Activated naive CD8-positive, alpha-beta T cell treated with anti-CD3 and anti-CD28 coated beads, Interleukin-2, amount 10 ng/mL, durations not matched to agents 7 days and 5 days (primary cell): Measurements from ENCODE around the gene ARL16. TPM values are rescaled to one million over a fixed set of nuclear protein-coding genes. Genes with fewer than 3 reads are reported as not detected.

Experiments
- ATAC-seq: fragments of 150-1000 bp; cut with Tn5 transposase; one replicate; pipeline ENCODE4 v1.10.0; 2021; ENCODE audit warnings: low read depth, moderate library complexity
- POLR2A ChIA-PET: fragments of 350-600 bp; sonication (Branson Sonifier 250); formaldehyde crosslinking; loops from one replicate; lab custom pipeline; 2021; ENCODE audit warnings: antibody characterized with exemption; lab: Charles Lee
- DNase-seq: peaks from one replicate; pipeline ENCODE4 v3.0.0; 2021
- H3K27ac Mint-ChIP-seq: one replicate; pipeline ENCODE4 v1.8.0; 2022; ENCODE audit warnings: mild to moderate bottlenecking, mixed read lengths
- H3K27me3 Mint-ChIP-seq: one replicate; pipeline ENCODE4 v1.8.0; 2022; ENCODE audit warnings: mild to moderate bottlenecking, moderate library complexity, mixed read lengths
- H3K36me3 Mint-ChIP-seq: one replicate; pipeline ENCODE4 v1.8.0; 2021; ENCODE audit warnings: mild to moderate bottlenecking, mixed read lengths
- H3K4me1 Mint-ChIP-seq: one replicate; pipeline ENCODE4 v1.8.0; 2021; ENCODE audit warnings: mixed read lengths
- H3K4me3 Mint-ChIP-seq: one replicate; pipeline ENCODE4 v1.8.0; 2022; ENCODE audit warnings: mild to moderate bottlenecking, moderate library complexity, mixed read lengths
- H3K9me3 Mint-ChIP-seq: one replicate; pipeline ENCODE4 v1.8.0; 2021; ENCODE audit warnings: mixed read lengths
- total RNA-seq, 2 experiments: library from RNA; stranded (reverse); gene quantifications; one replicate each; pipeline ENCODE4 v1.2.3, GENCODE V29; 2021

ARL16 gene
- total RNA-seq, 2 experiments from 2014 or later: 17.7 to 19.0 TPM

DNA sequence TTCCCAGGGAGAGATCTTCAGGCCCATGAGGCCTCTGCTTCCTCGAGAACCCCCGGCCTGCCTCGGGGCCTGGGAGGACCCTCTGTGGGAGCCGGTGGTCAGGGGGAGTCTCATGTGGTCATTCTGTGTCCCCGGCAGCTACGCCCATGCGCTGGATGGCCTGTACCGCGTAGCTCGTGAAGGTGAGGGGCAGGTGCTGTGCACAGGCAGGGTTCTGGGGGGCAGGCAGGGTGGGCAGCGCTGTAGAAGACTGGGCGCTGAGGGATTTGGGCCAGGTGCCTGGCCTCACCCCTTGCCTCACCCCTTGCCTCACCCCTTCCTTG, 33.0 kb upstream of the ARL16 start:
- H3K27me3 Mint-ChIP-seq: no peaks in the 10 kb centered on the region

DNA sequence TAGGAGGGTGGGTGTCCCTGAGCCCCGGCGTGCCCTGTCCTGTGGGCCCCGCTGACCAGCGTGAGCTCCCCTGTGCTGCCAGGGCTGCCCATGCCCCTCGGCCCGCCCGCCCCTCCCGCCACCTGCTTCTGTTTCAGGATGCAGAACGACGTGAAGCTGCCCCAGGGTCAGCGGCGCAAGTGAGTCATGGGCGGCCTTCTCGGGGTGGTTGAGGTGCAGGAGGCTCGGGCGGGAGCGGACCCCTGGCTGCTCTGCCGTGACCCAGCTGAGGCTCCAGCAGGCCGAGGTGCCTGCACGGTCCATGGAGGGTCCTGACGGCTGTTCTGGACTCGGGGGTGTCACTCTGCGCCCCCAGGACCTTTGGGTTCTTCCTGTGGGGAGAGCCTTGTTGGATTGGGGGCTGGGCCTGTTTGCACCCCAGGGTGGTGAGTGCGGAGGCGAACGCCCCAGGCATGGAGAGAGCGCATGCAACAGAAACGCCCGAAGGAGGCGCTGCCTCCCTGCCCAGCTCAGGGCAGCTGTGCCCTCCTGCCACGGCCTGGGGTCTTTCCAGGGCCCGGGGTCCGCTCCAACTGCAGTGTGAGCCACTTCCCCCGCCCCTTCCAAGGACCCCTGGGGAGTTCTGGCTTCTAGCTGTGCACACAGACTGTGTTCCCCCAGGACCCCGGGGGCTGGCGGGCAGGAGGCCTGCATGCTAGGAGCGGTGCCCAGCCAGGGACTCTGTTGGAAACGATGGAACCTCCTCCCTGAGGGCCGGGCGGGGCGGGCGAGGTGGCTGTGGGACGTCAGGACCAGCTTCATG, 32.5 kb upstream of the ARL16 start:
- POLR2A ChIA-PET: no interaction called here

More for the DNA sequence above, 33.0 kb upstream of the ARL16 start:
- ATAC-seq (no peak), DNase-seq (no peak)
- H3K27ac Mint-ChIP-seq: no peak overlapping the region
- H3K4me1 Mint-ChIP-seq: peaks cover 7% of the 10 kb centered on the region
- POLR2A ChIA-PET: no interaction called here
- H3K36me3 Mint-ChIP-seq: peaks cover 1% of the 10 kb centered on the region
- no peak overlapping the region for H3K4me3 Mint-ChIP-seq
- no peaks in the 10 kb centered on the region for H3K9me3 Mint-ChIP-seq

GRCh38 chr17:81715107-81715871, 31.7 kb upstream of the ARL16 start:
- no peak for DNase-seq
- H3K4me3 Mint-ChIP-seq: no peak overlapping the region
- no peak for ATAC-seq
- POLR2A ChIA-PET: interaction anchor here (0.5 kb wide), 1 partner anchor 210 kb away, joined by 3 read pairs; no protein-coding TSS in a partner anchor
- no peaks in the 10 kb centered on the region for H3K27me3 Mint-ChIP-seq
- no peak overlapping the region for H3K27ac Mint-ChIP-seq
- peaks cover 1% of the 10 kb centered on the region for H3K36me3 Mint-ChIP-seq
- H3K4me1 Mint-ChIP-seq: peaks cover 14% of the 10 kb centered on the region
- no peaks in the 10 kb centered on the region for H3K9me3 Mint-ChIP-seq

More for the DNA sequence above, 32.5 kb upstream of the ARL16 start:
- H3K27ac Mint-ChIP-seq: no peak overlapping the region
- H3K4me1 Mint-ChIP-seq: peaks cover 7% of the 10 kb centered on the region
- H3K36me3 Mint-ChIP-seq: peaks cover 1% of the 10 kb centered on the region
- no peaks in the 10 kb centered on the region for H3K9me3 Mint-ChIP-seq
- H3K4me3 Mint-ChIP-seq: no peak overlapping the region
- ATAC-seq: no peak
- DNase-seq: no peak
- H3K27me3 Mint-ChIP-seq: no peaks in the 10 kb centered on the region

DNA sequence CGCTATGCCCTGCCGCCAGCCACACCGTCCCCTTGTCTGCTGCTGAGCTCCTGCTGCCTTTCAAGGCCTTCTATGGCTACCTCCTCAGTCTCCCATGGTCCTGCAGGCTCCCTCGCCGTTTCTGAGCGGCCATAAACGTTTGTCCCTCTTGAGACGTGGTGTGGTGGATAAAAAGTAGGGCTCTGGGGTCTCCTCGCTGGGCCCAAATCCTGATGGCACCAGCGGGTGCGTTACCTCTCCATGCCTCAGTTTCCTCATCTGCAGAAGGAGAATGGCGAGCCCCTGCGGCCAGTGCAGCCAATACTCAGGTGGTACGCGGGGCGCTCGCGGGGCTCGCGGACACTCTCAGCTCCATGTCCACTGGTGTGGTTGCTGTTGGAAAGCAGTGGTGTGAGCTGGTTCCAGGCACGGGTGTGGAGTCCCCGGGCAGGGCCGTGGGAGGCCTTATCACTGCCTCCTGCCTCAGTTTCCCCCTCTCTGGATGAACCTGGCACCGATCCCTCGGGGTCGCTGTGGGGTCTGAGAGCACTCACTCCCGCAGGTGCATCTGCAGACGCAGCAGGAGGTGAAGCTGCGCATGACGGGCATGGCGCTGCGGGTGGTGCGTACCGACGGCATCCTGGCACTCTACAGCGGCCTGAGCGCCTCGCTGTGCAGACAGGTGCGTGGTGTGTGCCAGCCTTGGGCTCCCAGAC, 31.0 kb upstream of the ARL16 start:
- no peaks in the 10 kb centered on the region for H3K9me3 Mint-ChIP-seq
- no peak for ATAC-seq
- no peak overlapping the region for H3K4me3 Mint-ChIP-seq
- H3K4me1 Mint-ChIP-seq: peaks cover 17% of the 10 kb centered on the region
- no peaks in the 10 kb centered on the region for H3K27me3 Mint-ChIP-seq
- peaks cover 1% of the 10 kb centered on the region for H3K36me3 Mint-ChIP-seq
- POLR2A ChIA-PET: interaction anchor here (0.5 to 4.2 kb wide), 2 partner anchors 12 to 209 kb away, joined by 3 to 59 read pairs; partner anchors contain the start of gene MRPL12
- no peak overlapping the region for H3K27ac Mint-ChIP-seq
- DNase-seq: no peak

GRCh38 chr17:81713556-81714411, 30.2 kb upstream of the ARL16 start:
- Mint-ChIP-seq H3K9me3 (no peaks in the 10 kb centered on the region), H3K27ac (no peak overlapping the region), H3K4me3 (peak overlapping the region; percentile 22), H3K36me3 (no peaks in the 10 kb centered on the region), H3K4me1 (peaks cover 17% of the 10 kb centered on the region), H3K27me3 (no peaks in the 10 kb centered on the region)
- ATAC-seq (no peak), DNase-seq (no peak)
- POLR2A ChIA-PET: interaction anchor here (1.3 to 4.2 kb wide), 3 partner anchors 11 to 30 kb away, joined by 4 to 59 read pairs (median 15); partner anchors contain the start of genes ARL16, HGS and MRPL12

DNA sequence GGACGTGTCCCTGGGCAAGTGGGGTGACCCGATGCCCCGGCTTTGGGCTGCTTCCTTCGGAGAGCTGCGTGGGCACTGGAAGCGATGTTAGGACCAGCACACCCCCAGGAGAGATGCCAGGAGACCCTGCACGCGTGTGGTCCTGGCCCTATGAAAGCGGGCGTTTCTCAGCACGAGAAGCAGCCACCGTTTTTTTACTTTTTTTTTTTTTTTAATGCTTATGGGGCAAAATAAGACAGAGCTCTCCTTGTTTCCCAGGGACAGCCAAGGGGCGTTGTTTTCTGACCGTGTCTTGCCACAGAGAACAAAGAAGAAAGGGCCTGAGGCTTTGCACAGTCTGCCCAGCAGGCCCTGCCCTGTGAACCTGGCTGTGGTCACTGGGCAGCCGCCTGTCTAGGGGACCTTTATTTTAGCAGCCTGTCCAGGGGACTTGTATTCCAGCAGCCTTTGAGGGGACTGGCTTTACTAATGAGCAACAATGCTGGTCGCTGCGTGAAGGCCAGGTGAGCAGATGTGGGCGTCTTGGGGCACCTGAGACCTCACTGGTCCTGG, 29.5 kb upstream of the ARL16 start:
- H3K27ac Mint-ChIP-seq: peak overlapping the region; percentile 77
- H3K9me3 Mint-ChIP-seq: no peaks in the 10 kb centered on the region
- no peaks in the 10 kb centered on the region for H3K27me3 Mint-ChIP-seq
- no peaks in the 10 kb centered on the region for H3K36me3 Mint-ChIP-seq
- DNase-seq: no peak
- H3K4me3 Mint-ChIP-seq: peak overlapping the region; percentile 89
- POLR2A ChIA-PET: interaction anchor here (0.6 to 4.2 kb wide), 6 partner anchors 10 to 153 kb away, joined by 3 to 59 read pairs (median 4); partner anchors contain the start of genes ARL16, CCDC137, HGS and MRPL12
- peaks cover 17% of the 10 kb centered on the region for H3K4me1 Mint-ChIP-seq
- no peak for ATAC-seq

DNA sequence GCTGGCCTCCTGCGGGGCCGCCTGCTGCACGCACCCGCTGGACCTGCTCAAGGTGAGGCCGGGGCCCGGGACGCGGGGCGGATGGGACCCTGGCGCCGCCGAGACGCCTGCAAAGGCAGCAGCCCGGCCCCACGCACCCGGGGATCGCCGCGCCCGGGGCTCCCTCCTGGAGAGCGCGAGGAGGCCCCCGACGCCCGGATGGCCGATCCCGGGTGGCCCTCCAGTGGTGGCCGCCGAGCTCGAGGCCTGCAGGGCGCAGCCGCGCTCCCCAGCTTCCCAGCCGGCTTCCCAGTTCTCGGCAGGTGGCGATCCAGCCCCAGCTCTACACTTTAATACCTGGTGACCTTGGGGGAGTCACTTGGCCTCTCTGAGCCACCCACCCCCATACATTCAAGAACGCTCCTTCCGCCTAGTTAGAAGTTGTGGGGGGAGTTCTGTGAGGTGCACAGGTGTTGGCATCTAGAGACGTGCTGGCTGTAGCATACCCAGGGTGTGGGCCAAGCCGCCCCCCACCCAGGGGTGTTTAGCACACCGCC, 28.9 kb upstream of the ARL16 start:
- Mint-ChIP-seq H3K9me3 (no peaks in the 10 kb centered on the region), H3K27me3 (no peaks in the 10 kb centered on the region), H3K4me1 (peaks cover 17% of the 10 kb centered on the region), H3K27ac (peak overlapping the region; percentile 77), H3K36me3 (no peaks in the 10 kb centered on the region), H3K4me3 (peak overlapping the region; percentile 89)
- no peak for DNase-seq
- peak; percentile 24 for ATAC-seq
- POLR2A ChIA-PET: interaction anchor here (0.6 to 4.2 kb wide), 6 partner anchors 10 to 153 kb away, joined by 3 to 59 read pairs (median 4); partner anchors contain the start of genes ARL16, CCDC137, HGS and MRPL12

DNA sequence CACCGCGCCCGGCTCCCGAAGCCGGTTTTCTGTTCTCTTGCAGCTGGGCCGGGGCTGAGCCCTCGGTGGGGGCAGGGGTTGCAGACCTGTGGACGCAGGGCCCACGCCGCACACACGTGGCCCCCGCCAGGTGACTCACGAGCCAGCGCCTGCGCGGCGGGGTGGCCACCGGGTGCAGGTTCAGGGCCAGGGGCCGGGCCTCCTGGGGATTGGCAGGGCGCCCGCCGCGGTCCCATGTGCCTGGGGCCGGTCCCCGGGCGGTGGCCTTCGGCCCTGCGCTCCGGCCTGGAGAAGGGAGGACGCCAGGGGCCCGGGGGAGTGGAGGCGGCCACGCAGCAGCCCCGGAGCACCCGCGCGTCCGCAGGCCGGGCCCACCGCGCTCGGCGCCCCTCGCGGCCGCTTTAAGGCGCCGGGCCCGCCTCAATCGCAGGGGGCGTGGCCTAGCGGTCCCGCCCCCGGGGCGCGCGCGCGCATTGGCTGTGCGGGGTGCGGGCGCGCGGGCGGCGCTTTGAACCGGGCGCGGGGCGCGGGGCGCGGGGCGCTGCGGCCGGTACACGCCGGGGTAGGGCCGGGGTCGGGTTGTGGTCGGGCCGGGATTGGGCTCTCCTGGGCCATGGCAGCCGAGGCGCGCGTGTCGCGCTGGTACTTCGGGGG, 28.3 kb upstream of the ARL16 start, which contains the start of gene SLC25A10:
Gene SLC25A10, plus strand, starts transcription at position 471 of the 654 bp plus-strand sequence. Its CDS starts 143 bp downstream, at position 614.
- peak within 1 kb of the TSS; percentile 86 for H3K27ac Mint-ChIP-seq
- H3K4me3 Mint-ChIP-seq: peak within 1 kb of the TSS; percentile 89
- no peaks in the 10 kb centered on the region for H3K27me3 Mint-ChIP-seq
- peaks cover 17% of the 10 kb centered on the region for H3K4me1 Mint-ChIP-seq
- POLR2A ChIA-PET: interaction anchor here (0.6 to 4.2 kb wide), 11 partner anchors 9 to 1569 kb away, joined by 3 to 59 read pairs (median 5); partner anchors contain the start of genes ARL16, HGS and MRPL12
- no peaks in the 10 kb centered on the region for H3K36me3 Mint-ChIP-seq
- ATAC-seq: peak; percentile 85
- no peaks in the 10 kb centered on the region for H3K9me3 Mint-ChIP-seq
- DNase-seq: peak; percentile 92

DNA sequence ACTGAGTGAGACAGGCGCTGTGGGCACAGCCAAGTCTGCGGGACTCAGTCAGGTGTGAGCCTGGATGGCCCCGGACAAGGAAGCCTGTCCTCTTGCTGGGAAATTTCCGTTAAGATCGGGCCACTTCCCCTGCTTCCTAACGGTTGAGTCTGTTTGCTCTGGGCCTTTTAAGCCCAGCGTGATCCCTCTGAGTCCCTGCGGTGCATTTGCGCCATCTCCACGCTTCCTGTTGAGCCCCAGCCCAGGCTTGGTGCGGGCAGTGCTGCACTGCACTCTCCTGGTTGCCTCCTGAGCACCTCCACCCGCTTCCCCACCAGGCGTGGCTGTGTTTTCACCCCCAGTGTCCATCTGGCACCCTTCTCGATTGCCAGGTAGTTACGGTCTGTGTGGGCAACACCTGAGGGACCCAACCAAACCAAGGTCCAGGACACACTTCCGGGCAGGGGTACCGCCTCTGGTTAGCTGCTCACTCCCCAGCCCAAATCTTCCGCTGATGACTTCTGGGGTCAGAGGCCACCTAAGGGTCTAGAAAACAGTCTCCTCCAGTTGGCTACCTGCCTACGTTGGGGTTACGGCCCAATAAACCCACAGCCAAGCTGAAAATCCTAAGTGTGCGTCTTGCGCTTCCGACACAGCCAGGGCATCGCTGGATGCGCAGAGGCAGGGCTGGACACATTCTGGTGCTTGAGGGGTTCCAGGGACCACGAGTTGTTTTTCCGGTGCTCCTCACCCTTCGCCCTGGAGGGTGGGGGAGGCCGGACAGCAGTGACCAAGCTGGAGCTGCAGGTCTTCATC, 27.1 kb upstream of the ARL16 start:
- H3K9me3 Mint-ChIP-seq: no peaks in the 10 kb centered on the region
- peaks cover 8% of the 10 kb centered on the region for H3K36me3 Mint-ChIP-seq
- peak overlapping the region; percentile 86 for H3K27ac Mint-ChIP-seq
- DNase-seq (peak; percentile 63), ATAC-seq (peak; percentile 26)
- POLR2A ChIA-PET: interaction anchor here (0.7 to 4.2 kb wide), 9 partner anchors 8 to 606 kb away, joined by 3 to 59 read pairs (median 4); partner anchors contain the start of genes ARL16, GPS1, HGS and MCRIP1
- peak overlapping the region; percentile 78 for H3K4me3 Mint-ChIP-seq
- H3K4me1 Mint-ChIP-seq: peaks cover 18% of the 10 kb centered on the region
- no peaks in the 10 kb centered on the region for H3K27me3 Mint-ChIP-seq

- peaks cover 23% of the 10 kb centered on the region for H3K4me1 Mint-ChIP-seq
- ATAC-seq (no peak), DNase-seq (no peak)
- H3K9me3 Mint-ChIP-seq: no peaks in the 10 kb centered on the region
- peaks cover 14% of the 10 kb centered on the region for H3K36me3 Mint-ChIP-seq
- POLR2A ChIA-PET: interaction anchor here (0.7 to 1.1 kb wide), 2 partner anchors 25 to 195 kb away, joined by 3 read pairs; partner anchors contain the start of genes ARL16 and HGS
- H3K4me3 Mint-ChIP-seq: no peak overlapping the region
- no peaks in the 10 kb centered on the region for H3K27me3 Mint-ChIP-seq
- peak overlapping the region; percentile 40 for H3K27ac Mint-ChIP-seq
Observed at GRCh38 chr17:81708739-81709185, 25.2 kb upstream of the ARL16 start.
